Chondrocyte (in vitro differentiated cells): ENCODE results near the gene ZFP37. TPM values are rescaled to one million over a fixed set of nuclear protein-coding genes. Genes with fewer than 3 reads are reported as not detected.

Experiments
- DNase-seq: peaks from one replicate; pipeline ENCODE4 v3.0.0; 2021; ENCODE audit warnings: mixed read lengths, low spot score
- H3K27ac Mint-ChIP-seq: one replicate; pipeline ENCODE4 v1.8.0; 2021; ENCODE audit warnings: mild to moderate bottlenecking, moderate library complexity, mixed read lengths; ENCODE audit not compliant: unreplicated experiment
- H3K27me3 Mint-ChIP-seq: 2 replicates; pipeline ENCODE4 v1.8.0; 2021; ENCODE audit warnings: low read depth, mixed read lengths
- H3K36me3 Mint-ChIP-seq: 2 replicates; pipeline ENCODE4 v1.8.0; 2021; ENCODE audit warnings: low read depth, mixed read lengths
- H3K4me1 Mint-ChIP-seq: 2 replicates; pipeline ENCODE4 v1.8.0; 2021; ENCODE audit warnings: low read depth, mild to moderate bottlenecking, mixed read lengths
- H3K4me3 Mint-ChIP-seq: one replicate; pipeline ENCODE4 v1.8.0; 2021; ENCODE audit warnings: mild to moderate bottlenecking, moderate library complexity, mixed read lengths; ENCODE audit not compliant: unreplicated experiment
- H3K9me3 Mint-ChIP-seq: 2 replicates; pipeline ENCODE4 v1.8.0; 2021; ENCODE audit warnings: low read depth, mixed read lengths
- total RNA-seq: library from RNA; stranded (reverse); gene quantifications from 3 replicates; pipeline ENCODE4 v1.2.1, GENCODE V29; 2021
- TF ChIP-seq, protein P1 (sequence below): fragments of 200-600 bp; sonication (generic); IDR thresholded peaks from 2 replicates; pipeline ENCODE4 v1.5.0; 2021; ENCODE audit warnings: antibody characterized with exemption, mild to moderate bottlenecking, moderate library complexity

The ZFP37 gene
- total RNA-seq, 1 donor from 2014 or later, result 3.3 TPM

DNA sequence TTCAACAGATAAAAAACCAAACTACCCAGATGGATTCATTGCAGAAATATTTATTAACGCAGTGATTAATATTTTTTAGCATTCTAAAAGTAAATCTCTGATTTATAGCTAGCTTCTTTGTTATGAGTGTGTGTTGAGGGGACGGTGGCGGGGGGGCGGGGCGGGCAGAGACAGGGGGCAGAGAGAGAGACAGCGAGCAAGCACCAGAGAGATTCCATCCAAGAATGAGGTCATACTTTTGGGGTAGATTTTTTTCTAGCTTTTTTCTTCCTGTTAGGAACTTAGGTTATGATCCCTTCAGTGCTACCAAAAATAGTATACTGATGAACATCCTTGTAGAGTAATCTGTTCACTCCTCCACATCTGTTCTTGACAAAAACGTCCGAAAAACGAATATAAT lies 44.0 kb downstream of the ZFP37 start:
- no peak for DNase-seq
- Mint-ChIP-seq H3K27ac (no peak overlapping the region), H3K27me3 (no peaks in the 10 kb centered on the region), H3K36me3 (peaks cover 9% of the 10 kb centered on the region), H3K4me3 (peak overlapping the region; percentile 86), H3K9me3 (peaks cover 56% of the 10 kb centered on the region), H3K4me1 (peaks cover 11% of the 10 kb centered on the region)
- TF ChIP-seq, protein P1, sequence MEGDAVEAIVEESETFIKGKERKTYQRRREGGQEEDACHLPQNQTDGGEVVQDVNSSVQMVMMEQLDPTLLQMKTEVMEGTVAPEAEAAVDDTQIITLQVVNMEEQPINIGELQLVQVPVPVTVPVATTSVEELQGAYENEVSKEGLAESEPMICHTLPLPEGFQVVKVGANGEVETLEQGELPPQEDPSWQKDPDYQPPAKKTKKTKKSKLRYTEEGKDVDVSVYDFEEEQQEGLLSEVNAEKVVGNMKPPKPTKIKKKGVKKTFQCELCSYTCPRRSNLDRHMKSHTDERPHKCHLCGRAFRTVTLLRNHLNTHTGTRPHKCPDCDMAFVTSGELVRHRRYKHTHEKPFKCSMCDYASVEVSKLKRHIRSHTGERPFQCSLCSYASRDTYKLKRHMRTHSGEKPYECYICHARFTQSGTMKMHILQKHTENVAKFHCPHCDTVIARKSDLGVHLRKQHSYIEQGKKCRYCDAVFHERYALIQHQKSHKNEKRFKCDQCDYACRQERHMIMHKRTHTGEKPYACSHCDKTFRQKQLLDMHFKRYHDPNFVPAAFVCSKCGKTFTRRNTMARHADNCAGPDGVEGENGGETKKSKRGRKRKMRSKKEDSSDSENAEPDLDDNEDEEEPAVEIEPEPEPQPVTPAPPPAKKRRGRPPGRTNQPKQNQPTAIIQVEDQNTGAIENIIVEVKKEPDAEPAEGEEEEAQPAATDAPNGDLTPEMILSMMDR, result no peak

DNA sequence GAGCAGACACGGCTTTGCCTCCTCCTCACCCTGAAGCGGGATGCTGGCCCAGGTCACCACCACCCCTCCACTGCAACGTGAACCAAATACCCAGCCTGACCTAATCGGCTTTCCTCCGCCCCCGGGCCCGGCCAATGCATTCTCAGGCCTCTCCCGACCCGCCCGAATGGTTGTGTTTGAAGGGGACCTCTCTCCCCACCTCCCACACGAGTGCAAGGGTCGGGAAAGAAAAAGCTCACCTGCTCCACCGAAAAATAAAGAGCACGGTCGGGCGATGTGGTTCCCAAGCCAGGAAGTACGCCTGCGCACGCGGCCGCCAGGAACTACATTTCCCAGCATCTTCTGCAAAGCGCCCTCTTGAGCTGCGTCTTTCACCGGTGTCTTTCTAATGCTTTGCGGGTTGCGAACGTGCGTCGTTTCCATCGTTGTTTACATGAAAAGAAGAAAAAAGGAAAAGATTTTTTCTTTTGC lies 44.6 kb downstream of the ZFP37 start, which contains the start of gene ZNF883:
Gene ZNF883 (minus strand): TSS at position 282 of the 471 bp plus-strand sequence.
- Mint-ChIP-seq H3K4me3 (peak within 1 kb of the TSS; percentile 86), H3K27me3 (no peaks in the 10 kb centered on the region), H3K9me3 (peaks cover 59% of the 10 kb centered on the region), H3K36me3 (peaks cover 13% of the 10 kb centered on the region), H3K27ac (peak within 1 kb of the TSS; percentile 51), H3K4me1 (peaks cover 11% of the 10 kb centered on the region)
- TF ChIP-seq, protein P1, result peak; percentile 42
- no peak for DNase-seq

DNA sequence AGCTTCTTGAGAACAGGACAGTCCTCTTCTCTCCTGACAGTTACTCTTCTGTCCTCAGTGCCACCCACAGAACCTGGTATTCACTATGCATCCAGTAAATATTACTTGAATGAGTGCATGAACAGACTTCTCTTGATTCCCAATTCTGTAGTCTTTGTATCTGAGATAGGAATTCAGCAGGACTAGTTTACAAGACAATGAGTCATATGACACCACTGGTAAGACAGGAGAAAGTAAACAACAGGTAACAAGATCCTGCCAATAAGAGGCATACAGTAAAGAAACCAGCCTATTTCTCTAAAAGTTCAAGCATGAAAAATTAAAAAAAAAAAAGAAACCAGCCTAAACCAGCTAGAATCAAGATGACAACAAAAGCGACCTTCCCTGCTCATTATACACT lies 50.7 kb downstream of the ZFP37 start:
- Mint-ChIP-seq H3K9me3 (peaks cover 63% of the 10 kb centered on the region), H3K4me3 (no peak overlapping the region), H3K27me3 (no peaks in the 10 kb centered on the region), H3K27ac (no peak overlapping the region), H3K36me3 (peaks cover 46% of the 10 kb centered on the region), H3K4me1 (no peaks in the 10 kb centered on the region)
- TF ChIP-seq, protein P1, result no peak
- DNase-seq, result no peak

DNA sequence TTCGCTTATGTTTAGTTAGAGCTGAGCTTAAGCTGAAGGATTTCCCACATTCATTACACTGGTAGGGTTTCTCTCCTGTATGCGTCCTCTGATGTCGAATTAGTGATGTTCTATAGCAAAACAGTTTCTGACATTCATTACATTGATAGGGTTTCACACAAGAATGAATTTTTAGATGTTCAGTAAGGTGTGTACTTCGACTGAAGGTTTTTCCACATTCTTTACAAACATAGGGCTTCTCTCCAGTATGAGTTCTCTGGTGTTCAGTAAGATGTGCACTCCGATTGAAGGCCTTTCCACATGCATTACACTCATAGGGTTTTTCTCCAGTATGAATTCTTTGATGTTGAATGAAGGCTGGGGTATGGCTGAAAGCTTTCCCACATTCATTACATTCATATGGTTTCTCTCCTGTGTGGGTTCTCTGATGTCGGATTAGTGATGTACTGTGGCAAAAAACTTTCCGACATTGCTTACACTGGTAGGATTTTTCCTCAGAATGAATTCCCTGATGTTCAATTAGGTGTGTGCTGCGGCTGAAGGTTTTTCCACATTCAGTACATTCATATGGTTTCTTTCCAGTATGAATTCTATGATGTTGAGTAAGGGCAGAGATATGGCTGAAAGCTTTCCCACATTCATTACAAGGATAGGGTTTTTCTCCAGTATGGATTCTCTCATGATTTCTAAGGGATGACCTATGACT lies 59.1 kb downstream of the ZFP37 start:
- TF ChIP-seq, protein P1, result no peak
- Mint-ChIP-seq H3K27ac (peak overlapping the region; percentile 12), H3K27me3 (no peaks in the 10 kb centered on the region), H3K36me3 (peaks cover 58% of the 10 kb centered on the region), H3K9me3 (peaks cover 75% of the 10 kb centered on the region), H3K4me3 (no peak overlapping the region), H3K4me1 (no peaks in the 10 kb centered on the region)
- no peak for DNase-seq

Other genes with a start within 250 kb of the ZFP37 start
- not detected in 3 replicates for gene SLC46A2, start 165.8 kb downstream of the ZFP37 start, total RNA-seq
- gene ZNF883, start 44.5 kb downstream of the ZFP37 start, total RNA-seq, result 3.3 to 5.8 TPM (median 4.5 TPM) in 3 replicates
- 4.2 to 6.1 TPM (median 5.8 TPM) in 3 replicates for gene SLC31A2, start 94.3 kb upstream of the ZFP37 start, total RNA-seq
- 26.0 to 33.6 TPM (median 27.6 TPM) in 3 replicates for gene FKBP15, start 164.6 kb upstream of the ZFP37 start, total RNA-seq
- 30.9 to 39.6 TPM (median 38.6 TPM) in 3 replicates for gene SLC31A1, start 164.8 kb upstream of the ZFP37 start, total RNA-seq
- gene CDC26, start 218.8 kb upstream of the ZFP37 start, total RNA-seq, result 18.8 to 25.4 TPM (median 20.1 TPM) in 3 replicates
- gene PRPF4, start 218.9 kb upstream of the ZFP37 start, total RNA-seq, result 18.2 to 23.7 TPM (median 20.8 TPM) in 3 replicates
- not detected in 3 replicates for gene RNF183, start 246.7 kb upstream of the ZFP37 start, total RNA-seq